ENCODE results near the gene CD163L1. TPM values are rescaled to one million over a fixed set of nuclear protein-coding genes. Genes with fewer than 3 reads are reported as not detected.
A peak's percentile ranks its signal among the peaks of the same experiment; 100 is the strongest.
"Not testable (repeated sequence)": the region's sequence is repeated elsewhere in the genome, so short reads cannot be mapped to it uniquely, and the experiment has no call there.

CD163L1 gene
- total RNA-seq (2014; rRNA removed; shearing (Covaris generic)), result 5.8 and 9.7 TPM in 2 replicates

- no peak for DNase-seq (ENCODE audit: low read depth)
These were observed at the start of gene CD163L1 for GRCh38 chr12:7444076-7444475. Gene CD163L1 (minus strand): TSS chr12:7444153. CDS start chr12:7444127, 26 bp downstream.

GRCh38 chr12:7493006-7493405, 49.1 kb upstream of the CD163L1 start:
- no peak for DNase-seq (ENCODE audit: low read depth)

GRCh38 chr12:7486512-7486911, 42.6 kb upstream of the CD163L1 start:
- DNase-seq (ENCODE audit: low read depth), result no peak

GRCh38 chr12:7485095-7485494, 41.1 kb upstream of the CD163L1 start:
- no peak for DNase-seq (ENCODE audit: low read depth)

- DNase-seq (ENCODE audit: low read depth), result peak; percentile 55
These were observed 39.4 kb upstream of the CD163L1 start for GRCh38 chr12:7483343-7483742.

- DNase-seq (ENCODE audit: low read depth), result no peak
These were observed 35.8 kb upstream of the CD163L1 start for GRCh38 chr12:7479771-7480170.

GRCh38 chr12:7472060-7472459, 28.1 kb upstream of the CD163L1 start:
- DNase-seq (ENCODE audit: low read depth), result no peak

GRCh38 chr12:7460375-7461259, 16.7 kb upstream of the CD163L1 start:
- DNase-seq (ENCODE audit: low read depth), result peak; percentile 56

GRCh38 chr12:7459973-7460372, 16.0 kb upstream of the CD163L1 start:
- DNase-seq (ENCODE audit: low read depth), result no peak

GRCh38 chr12:7451756-7452155, 7.8 kb upstream of the CD163L1 start:
- DNase-seq (ENCODE audit: low read depth), result no peak

- no peak for DNase-seq (ENCODE audit: low read depth)
These were observed 6.7 kb upstream of the CD163L1 start for GRCh38 chr12:7450667-7451066.

- DNase-seq (ENCODE audit: low read depth), result no peak
These were observed 4.1 kb upstream of the CD163L1 start for GRCh38 chr12:7448099-7448498.

GRCh38 chr12:7444537-7444936, 584 bp upstream of the CD163L1 start:
- no peak for DNase-seq (ENCODE audit: low read depth)

- DNase-seq (ENCODE audit: low read depth), result no peak
These were observed 2.7 kb downstream of the CD163L1 start for GRCh38 chr12:7441216-7441615.

GRCh38 chr12:7439579-7440505, 4.1 kb downstream of the CD163L1 start:
- no peak for DNase-seq (ENCODE audit: low read depth)

GRCh38 chr12:7438291-7438995, 5.5 kb downstream of the CD163L1 start:
- DNase-seq (ENCODE audit: low read depth), result not testable (repeated sequence)

GRCh38 chr12:7437494-7437893, 6.5 kb downstream of the CD163L1 start:
- not testable (repeated sequence) for DNase-seq (ENCODE audit: low read depth)

- DNase-seq (ENCODE audit: low read depth), result no peak
These were observed 9.3 kb downstream of the CD163L1 start for GRCh38 chr12:7434670-7435069.

GRCh38 chr12:7433276-7433822, 10.6 kb downstream of the CD163L1 start:
- DNase-seq (ENCODE audit: low read depth), result peak; percentile 93

GRCh38 chr12:7431993-7432685, 11.8 kb downstream of the CD163L1 start:
- peak; percentile 64 for DNase-seq (ENCODE audit: low read depth)

- no peak for DNase-seq (ENCODE audit: low read depth)
These were observed 32.6 kb downstream of the CD163L1 start for GRCh38 chr12:7411343-7411742.
